ENCODE results near the gene TBC1D9B.

DNA sequence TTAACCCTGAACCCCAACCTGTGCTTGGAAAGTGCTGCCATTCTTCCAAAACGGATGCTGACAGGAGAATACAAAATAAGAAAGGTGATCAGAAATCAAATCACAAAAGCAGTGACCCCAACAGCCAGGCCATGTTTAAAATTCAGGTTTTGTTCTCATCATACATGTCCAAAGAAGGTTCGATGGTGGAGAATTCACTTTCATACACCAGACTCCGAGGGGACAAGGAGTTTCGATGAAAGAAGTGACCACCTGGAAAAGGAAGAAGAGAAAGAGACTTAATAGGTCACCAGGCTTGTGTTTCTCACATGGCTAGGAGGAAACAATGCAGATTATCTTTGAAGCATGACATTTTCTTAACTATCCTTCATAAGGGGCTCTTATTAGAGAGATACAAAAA lies 12.5 kb upstream of the TBC1D9B start:
- TF ChIP-seq, protein P1, sequence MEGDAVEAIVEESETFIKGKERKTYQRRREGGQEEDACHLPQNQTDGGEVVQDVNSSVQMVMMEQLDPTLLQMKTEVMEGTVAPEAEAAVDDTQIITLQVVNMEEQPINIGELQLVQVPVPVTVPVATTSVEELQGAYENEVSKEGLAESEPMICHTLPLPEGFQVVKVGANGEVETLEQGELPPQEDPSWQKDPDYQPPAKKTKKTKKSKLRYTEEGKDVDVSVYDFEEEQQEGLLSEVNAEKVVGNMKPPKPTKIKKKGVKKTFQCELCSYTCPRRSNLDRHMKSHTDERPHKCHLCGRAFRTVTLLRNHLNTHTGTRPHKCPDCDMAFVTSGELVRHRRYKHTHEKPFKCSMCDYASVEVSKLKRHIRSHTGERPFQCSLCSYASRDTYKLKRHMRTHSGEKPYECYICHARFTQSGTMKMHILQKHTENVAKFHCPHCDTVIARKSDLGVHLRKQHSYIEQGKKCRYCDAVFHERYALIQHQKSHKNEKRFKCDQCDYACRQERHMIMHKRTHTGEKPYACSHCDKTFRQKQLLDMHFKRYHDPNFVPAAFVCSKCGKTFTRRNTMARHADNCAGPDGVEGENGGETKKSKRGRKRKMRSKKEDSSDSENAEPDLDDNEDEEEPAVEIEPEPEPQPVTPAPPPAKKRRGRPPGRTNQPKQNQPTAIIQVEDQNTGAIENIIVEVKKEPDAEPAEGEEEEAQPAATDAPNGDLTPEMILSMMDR (IDR thresholded peaks at IDR 0.05; ENCODE audit: borderline replicate concordance, extremely low read depth, low read length, poor library complexity, severe bottlenecking), result no peak
- TF ChIP-seq EZH2 (IDR thresholded peaks at IDR 0.05; ENCODE audit: borderline replicate concordance, low read depth, low read length, severe bottlenecking), result no peak
